K562 (cell line): ENCODE results near the gene USP20. TPM values are rescaled to one million over a fixed set of nuclear protein-coding genes. Genes with fewer than 3 reads are reported as not detected.

Experiments used
- ATAC-seq: fragments of 200-7000 bp; cut with Tn5 transposase; 3 replicates; pipeline ENCODE4 v1.9.1; 2020; ENCODE audit warnings: moderate library complexity
- BruUV-seq: library from RNA; stranded (reverse); fragments of 400-500 nt; replicated peaks from 2 replicates; lab custom pipeline; 2021; lab: Mats Ljungman, UMichigan
- CTCF ChIA-PET: fragments of 300-600 bp; formaldehyde crosslinking; extraction: SDS; loops from one replicate; lab custom pipeline; 2021; ENCODE audit warnings: low intra/inter-chr PET ratio; lab: Yijun Ruan, JAX
- POLR2A ChIA-PET: fragments of 300-600, 350-650 bp; sonication (Branson Sonifier 250); formaldehyde crosslinking; extraction: SDS; loops from one replicate; lab custom pipeline; 2021; ENCODE audit warnings: antibody characterized with exemption, inconsistent platforms; lab: Yijun Ruan, JAX
- DNase-seq, 4 experiments: peaks; one replicate each; pipeline versions ENCODE4 v3.0.0 to v3.0.0-alpha.2; 2011 to 2018; ENCODE audit warnings: low spot score in 3 of 4, mixed read lengths in 3 of 4; ENCODE audit errors: extremely low read depth in 1 of 4
- FAIRE-seq: peaks from 2 replicates; lab custom pipeline; 2011; peaks lifted over from hg19 to GRCh38; lab: Jason Lieb, UNC
- H2AFZ ChIP-seq: 2 replicates; pipeline ENCODE4 v1.6.0; 2011; ENCODE audit warnings: low read depth, low read length, control low read depth, inconsistent platforms
- H3K27ac ChIP-seq: fragments of 200-600 bp; 3 replicates; pipeline ENCODE4 v1.8.0; 2011; ENCODE audit warnings: low read depth, mild to moderate bottlenecking, control low read depth, inconsistent platforms, low read length, moderate library complexity, mixed read lengths; ENCODE audit errors: extremely low read depth
- H3K27me3 ChIP-seq, 2 experiments: fragments of 300-600 bp in 1 of 2; 2 replicates in 1 of 2; 3 replicates in 1 of 2; pipeline versions ENCODE4 v1.6.0 to v1.8.0; 2011; ENCODE audit warnings: inconsistent platforms in 2 of 2, low read length in 2 of 2, mild to moderate bottlenecking in 1 of 2, mixed read lengths in 1 of 2, moderate library complexity in 1 of 2; ENCODE audit not compliant: control insufficient read depth in 2 of 2, insufficient read depth in 2 of 2
- H3K36me3 ChIP-seq: fragments of 300-600 bp; 3 replicates; pipeline ENCODE4 v1.8.0; 2011; ENCODE audit warnings: mild to moderate bottlenecking, low read length, inconsistent platforms; ENCODE audit not compliant: control insufficient read depth, insufficient read depth
- H3K4me1 ChIP-seq, 2 experiments: fragments of 200-600 bp in 1 of 2; replicated peaks in 1 of 2; 2 replicates in 1 of 2; 3 replicates in 1 of 2; pipeline versions ENCODE4 v1.5.1 to v1.8.0; 2011; ENCODE audit warnings: inconsistent platforms in 2 of 2, low read length in 2 of 2, mild to moderate bottlenecking in 1 of 2, mixed read lengths in 1 of 2, moderate library complexity in 1 of 2; ENCODE audit not compliant: control insufficient read depth in 2 of 2, insufficient read depth in 2 of 2
- H3K4me2 ChIP-seq: 2 replicates; pipeline ENCODE4 v1.6.1; 2011; ENCODE audit warnings: low read length, control low read depth, inconsistent platforms, mixed read lengths; ENCODE audit not compliant: insufficient read depth
- H3K4me3 ChIP-seq: fragments of 200-600 bp; sonication (generic), shearing (Covaris generic); 2 replicates; pipeline ENCODE4 v1.5.1; 2016; ENCODE audit warnings: control low read depth, inconsistent platforms
- H3K79me2 ChIP-seq: fragments of 200-600 bp; 3 replicates; pipeline ENCODE4 v1.8.0; 2011; ENCODE audit warnings: low read length, inconsistent platforms; ENCODE audit not compliant: control insufficient read depth, insufficient read depth
- H3K9ac ChIP-seq, 2 experiments: 2 replicates each; pipeline versions ENCODE4 v1.6.0 to v1.6.1; 2011; ENCODE audit warnings: low read depth in 2 of 2, low read length in 2 of 2, control low read depth in 1 of 2, inconsistent platforms in 1 of 2, mild to moderate bottlenecking in 1 of 2, mixed read lengths in 1 of 2; ENCODE audit not compliant: insufficient read depth in 1 of 2
- H3K9me1 ChIP-seq: one replicate; pipeline ENCODE4 v1.6.0; 2011; ENCODE audit warnings: inconsistent platforms, mild to moderate bottlenecking, low read length, moderate library complexity; ENCODE audit not compliant: control insufficient read depth, insufficient read depth
- H3K9me3 ChIP-seq: replicated peaks from 2 replicates; pipeline ENCODE4 v1.5.1; 2011; ENCODE audit warnings: low read depth, low read length, inconsistent platforms; ENCODE audit not compliant: control insufficient read depth, insufficient read depth
- H4K20me1 ChIP-seq: replicated peaks from 2 replicates; pipeline ENCODE4 v1.6.1; 2011; ENCODE audit warnings: low read length, inconsistent platforms, mixed read lengths; ENCODE audit not compliant: control insufficient read depth, insufficient read depth
- CREB5 ChIP-seq: fragments of 250-450 bp; sonication (Bioruptor Pico); IDR thresholded peaks from 2 replicates; pipeline ENCODE4 v1.5.0; 2020; ENCODE audit warnings: mild to moderate bottlenecking
- ESRRA ChIP-seq: fragments of 450-650 bp; IDR thresholded peaks from 2 replicates; pipeline ENCODE4 v1.6.1; 2014; ENCODE audit warnings: low read depth, mild to moderate bottlenecking, moderate library complexity, borderline replicate concordance
- HCFC1 ChIP-seq: IDR thresholded peaks from 2 replicates; pipeline ENCODE4 v1.6.1; 2012; ENCODE audit warnings: low read depth, low read length, improper control_type of control experiment
- IRF9 ChIP-seq: fragments of 450-650 bp; IDR thresholded peaks from 2 replicates; pipeline ENCODE4 v1.6.1; 2016; ENCODE audit warnings: missing biosample characterization, missing genetic modification characterization
- PRDM10 ChIP-seq: fragments of 450-650 bp; IDR thresholded peaks from 2 replicates; pipeline ENCODE4 v1.6.1; 2018; ENCODE audit not compliant: partially characterized antibody
- PTTG1 ChIP-seq: fragments of 450-650 bp; IDR thresholded peaks from 2 replicates; pipeline ENCODE4 v1.6.1; 2016; ENCODE audit warnings: low read depth, mild to moderate bottlenecking, missing genetic modification characterization, missing compliant biosample characterization
- RNF219 ChIP-seq: fragments of 250-450 bp; sonication (Bioruptor Pico); IDR thresholded peaks from 2 replicates; pipeline ENCODE4 v1.5.0; 2022; ENCODE audit warnings: mild to moderate bottlenecking
- TOE1 ChIP-seq, 2 experiments: fragments of 450-650 bp in 1 of 2; sonication (generic) in 1 of 2; formaldehyde crosslinking in 1 of 2; IDR thresholded peaks; 2 replicates each; pipeline versions ENCODE4 v1.7.1 to v1.8.0; 2016 to 2022; ENCODE audit warnings: borderline replicate concordance in 2 of 2, mild to moderate bottlenecking in 2 of 2, antibody characterized with exemption in 1 of 2, inconsistent platforms in 1 of 2, low read depth in 1 of 2, missing genetic modification reagents in 1 of 2, moderate library complexity in 1 of 2
- ZNF121 ChIP-seq: sonication (generic); formaldehyde crosslinking; conservative IDR thresholded peaks from 2 replicates; pipeline ENCODE4 v1.8.0; 2022; ENCODE audit warnings: missing genetic modification reagents
- WGBS: fragments of 100-300 bp; shearing (Covaris generic); methylation state at CpG from one replicate; pipeline ENCODE4 v1.1.6; 2016; ENCODE audit warnings: low coverage, mixed read lengths; ENCODE audit not compliant: insufficient coverage; ENCODE audit errors: missing lambda C conversion rate; 5-methylcytosine and 5-hydroxymethylcytosine counted together
- in situ Hi-C: fragments of 300-500 bp; cut with MboI; formaldehyde crosslinking; loops from 4 replicates; pipeline ENCODE4 v1.15.0; 2018; ENCODE audit warnings: inconsistent platforms, mixed read lengths
- intact Hi-C: fragments of 100-400 bp; cut with micrococcal nuclease; formaldehyde crosslinking; loops from 2 replicates; pipeline ENCODE4 v1.14.2; 2022
- polyA plus RNA-seq, 8 experiments: library from polyadenylated mRNA; depleted of rRNA in 4 of 8; stranded (reverse) in 5 of 8; unstranded in 3 of 8; fragments of >200 nt; fragmentation: Nextera tagmentation in 2 of 8; fragmentation: Illumina TruSeq in 1 of 8; extraction: Ambion mirVana in 2 of 8; extraction: Trizol in 1 of 8; gene quantifications; 2 replicates each; pipeline versions ENCODE4 v1.2.1 to v1.2.3, GENCODE V29; 2011 to 2014; ENCODE audit warnings: inconsistent platforms in 1 of 8, missing spikeins in 1 of 8
- total RNA-seq, 7 experiments: library from RNA; depleted of rRNA in 6 of 7; stranded (reverse); fragments of >200 nt in 6 of 7; fragmentation: Illumina TruSeq in 2 of 7; extraction: Trizol in 2 of 7; gene quantifications; 2 replicates each; pipeline versions ENCODE4 v1.2.1 to v1.2.3, GENCODE V29; 2011 to 2021; ENCODE audit warnings: low replicate concordance in 1 of 7

USP20 gene
- total and polyA plus RNA-seq, 9 of the 15 experiments (the other 6 are each of a cell fraction or from before 2014, with no cell fraction given), result 1.9 to 136 (median 49.1) TPM

GRCh38 chr9:129863059-129863690, 27.9 kb downstream of the USP20 start (continued):
- TF ChIP-seq RNF219 (peak; percentile 54; the same call in 1 of the 2 replicates), CREB5 (CRISPR knock-in tag) (peak; percentile 84)

- 60% methylated on average over 11 of the region's 11 CpGs for WGBS
- DNase-seq, result peak in 1 of 4 experiments; percentile 57
- Histone ChIP-seq H3K27ac (peak overlapping the region; percentile 75), H4K20me1 (no peaks in the 10 kb centered on the region), H3K9me1 (peaks cover 4% of the 10 kb centered on the region), H3K36me3 (peaks cover 88% of the 10 kb centered on the region), H2AFZ (no peak overlapping the region), H3K4me1 (peaks cover 48 to 87% of the 10 kb centered on the region in 2 experiments), H3K27me3 (no peaks in the 10 kb centered on the region), H3K4me3 (no peak overlapping the region), H3K9me3 (no peaks in the 10 kb centered on the region), H3K4me2 (peak overlapping the region; percentile 11; the same call in 1 of the 2 replicates), H3K79me2 (peaks cover 21% of the 10 kb centered on the region), H3K9ac (peak overlapping the region; percentile 42 to 87)
- ATAC-seq, result no peak
- in situ Hi-C loops (no loop called here), intact Hi-C loops (no loop called here)
- peak; percentile 26 for FAIRE-seq
- POLR2A ChIA-PET, result interaction anchor here (0.5 to 9.4 kb wide), 8 partner anchors 10 to 1619 kb away, joined by 3 to 91 read pairs (median 5); no protein-coding TSS in a partner anchor
- no TSS peak for BruUV-seq
- CTCF ChIA-PET, result no interaction called here
- no peak for TF ChIP-seq IRF9
- TF ChIP-seq TOE1 (IDR thresholded peaks at IDR 0.05; ENCODE audit: borderline replicate concordance), result no peak
- TF ChIP-seq TOE1 (CRISPR knock-in tag; IDR thresholded peaks at IDR 0.05; ENCODE audit: borderline replicate concordance, low read depth), result no peak
- TF ChIP-seq ESRRA, result no peak
- TF ChIP-seq PRDM10, result no peak
- no peak for TF ChIP-seq ZNF121 (CRISPR knock-in tag)
- no peak for TF ChIP-seq PTTG1 (tag)
- no peak for TF ChIP-seq HCFC1
Observed at GRCh38 chr9:129864991-129865647, 29.9 kb downstream of the USP20 start.
